Measurements from ENCODE around the gene FHIT.
"Not testable (repeated sequence)": the region's sequence is repeated elsewhere in the genome, so short reads cannot be mapped to it uniquely, and the experiment has no call there.

Gene FHIT

DNA sequence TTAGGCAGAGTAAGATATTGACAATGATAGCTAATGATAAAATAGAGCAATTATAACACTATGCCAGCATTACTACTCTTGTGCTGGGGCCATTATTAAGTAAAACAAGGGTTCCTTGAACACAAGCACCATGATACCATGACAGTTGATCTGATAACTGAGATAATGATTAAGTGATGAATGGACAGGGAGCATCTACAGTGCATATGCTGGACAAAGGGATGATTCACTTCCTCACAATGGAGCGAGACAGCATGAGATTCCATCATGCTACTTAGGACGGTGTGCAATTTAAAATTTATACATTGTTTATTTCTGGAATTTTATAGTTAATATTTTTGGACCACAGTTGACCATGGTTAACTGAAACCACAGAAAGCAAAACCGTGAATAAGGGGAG, 156.6 kb downstream of the FHIT start:
- DNase-seq = no peak

DNA sequence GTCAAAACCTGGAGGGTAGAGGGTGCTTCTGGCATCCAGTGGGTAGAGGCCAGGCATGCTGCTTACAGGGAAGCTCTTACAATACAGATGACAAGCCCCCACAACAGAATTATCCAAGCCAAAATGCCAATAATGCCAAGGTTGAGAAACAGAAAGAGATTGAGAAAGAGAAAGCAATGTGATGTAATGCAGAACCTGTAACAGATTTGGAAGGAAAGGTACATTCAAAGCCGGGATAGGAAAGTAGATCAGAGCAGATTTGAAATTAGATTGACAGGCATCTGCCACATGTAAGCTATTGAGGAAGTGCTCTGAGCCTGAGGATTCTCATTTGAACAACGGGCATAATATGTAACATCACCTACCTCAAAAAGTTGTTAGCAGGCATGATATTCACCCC, 157.9 kb downstream of the FHIT start:
- no peak for DNase-seq

GRCh38 chr3:61092870-61093269, 158.4 kb downstream of the FHIT start:
- no peak for DNase-seq

GRCh38 chr3:61090389-61091169, 160.7 kb downstream of the FHIT start:
- DNase-seq = no peak

DNA sequence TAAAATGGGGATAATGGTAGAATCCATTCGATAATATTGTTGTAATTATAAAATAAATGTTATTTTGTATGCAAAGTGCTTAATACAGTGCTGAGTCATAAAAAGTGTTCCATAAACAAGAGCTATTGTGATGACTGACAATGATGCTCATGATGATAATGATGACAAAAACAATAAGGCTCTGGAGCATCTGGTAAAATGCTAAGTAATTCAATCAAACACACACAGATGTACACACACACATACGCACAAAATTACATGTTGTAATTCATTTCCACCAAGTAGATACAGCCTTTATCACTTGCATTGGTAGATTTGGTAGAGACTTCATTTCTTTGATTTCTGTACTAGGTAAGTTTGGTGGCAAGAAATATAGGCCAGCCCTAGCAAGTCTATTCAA, 163.8 kb downstream of the FHIT start:
- DNase-seq = no peak

DNA sequence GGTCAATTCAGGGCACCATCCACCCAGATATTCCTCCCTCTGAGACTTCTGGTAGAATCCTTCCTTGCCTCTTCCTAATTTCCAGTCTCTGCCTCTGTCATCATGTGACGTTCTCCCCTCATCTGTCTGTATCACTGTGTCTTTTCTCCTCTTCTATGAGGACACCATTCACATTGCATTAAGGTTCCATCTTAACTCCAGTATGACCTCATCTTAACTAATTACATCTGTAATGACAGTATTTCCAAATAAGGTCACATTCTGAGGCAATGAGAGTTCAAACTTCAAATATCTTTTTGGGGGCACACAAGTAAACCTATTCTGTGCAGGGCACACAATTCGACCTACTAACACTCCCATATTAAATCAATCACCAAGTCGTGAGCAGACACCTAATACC, 169.7 kb downstream of the FHIT start:
- no peak for DNase-seq

DNA sequence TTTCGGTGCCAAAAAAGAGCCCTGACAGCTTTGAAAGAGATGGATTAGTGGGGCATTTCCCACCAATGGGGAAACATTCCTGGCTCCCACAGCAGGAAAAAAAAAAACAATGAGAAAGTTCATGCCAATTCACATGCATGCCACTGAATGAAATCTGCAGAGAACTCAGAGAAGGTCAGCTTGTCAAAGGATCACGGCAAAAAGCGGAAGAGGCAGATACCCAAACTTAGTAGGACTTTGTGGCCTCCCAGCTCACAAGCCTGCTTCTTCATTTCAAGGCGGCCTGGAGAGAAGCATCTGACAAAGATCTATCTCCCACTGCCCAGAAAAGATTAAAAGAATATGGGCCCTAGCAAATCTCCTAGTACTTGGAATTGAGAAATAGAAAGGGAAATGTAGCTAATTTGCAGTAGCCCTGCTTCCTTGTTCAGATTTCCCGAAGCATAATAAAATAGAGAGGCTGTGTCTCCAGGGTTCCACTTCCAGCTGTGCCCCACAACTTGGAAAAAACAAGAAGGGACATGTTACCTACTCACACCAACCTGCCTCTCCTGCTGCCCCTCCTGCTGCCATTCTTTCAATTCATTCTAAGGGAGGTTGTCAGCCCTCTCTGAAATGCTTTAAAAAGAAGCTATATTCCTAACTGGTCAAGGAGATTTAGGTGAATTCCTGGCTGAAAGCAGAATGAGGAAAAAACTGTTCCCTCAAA, 170.4 kb downstream of the FHIT start:
- DNase-seq = no peak

- no peak for DNase-seq
Observed at GRCh38 chr3:61078048-61078752, 173.1 kb downstream of the FHIT start.

- DNase-seq = no peak
Observed at GRCh38 chr3:61077551-61077950, 173.7 kb downstream of the FHIT start.

DNA sequence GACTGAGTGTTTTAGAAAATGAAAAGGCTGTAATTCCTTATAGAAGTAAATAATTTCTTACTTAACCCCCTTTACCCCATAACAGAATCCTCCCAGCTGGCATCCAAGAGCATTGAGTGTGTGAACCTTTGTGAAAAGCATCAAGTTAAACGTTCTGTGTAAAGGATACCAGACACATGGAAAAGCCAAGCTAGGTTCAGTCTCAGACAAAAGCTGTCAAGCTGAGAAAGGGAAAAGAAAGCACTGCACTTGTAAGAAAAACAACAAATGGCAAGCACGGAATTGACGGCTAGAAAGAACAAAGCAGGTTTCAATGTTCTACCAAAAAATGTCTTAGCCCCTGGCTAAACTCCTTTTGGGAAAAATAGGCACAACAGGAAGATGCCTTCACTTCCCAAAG, 176.5 kb downstream of the FHIT start:
- DNase-seq = no peak

DNA sequence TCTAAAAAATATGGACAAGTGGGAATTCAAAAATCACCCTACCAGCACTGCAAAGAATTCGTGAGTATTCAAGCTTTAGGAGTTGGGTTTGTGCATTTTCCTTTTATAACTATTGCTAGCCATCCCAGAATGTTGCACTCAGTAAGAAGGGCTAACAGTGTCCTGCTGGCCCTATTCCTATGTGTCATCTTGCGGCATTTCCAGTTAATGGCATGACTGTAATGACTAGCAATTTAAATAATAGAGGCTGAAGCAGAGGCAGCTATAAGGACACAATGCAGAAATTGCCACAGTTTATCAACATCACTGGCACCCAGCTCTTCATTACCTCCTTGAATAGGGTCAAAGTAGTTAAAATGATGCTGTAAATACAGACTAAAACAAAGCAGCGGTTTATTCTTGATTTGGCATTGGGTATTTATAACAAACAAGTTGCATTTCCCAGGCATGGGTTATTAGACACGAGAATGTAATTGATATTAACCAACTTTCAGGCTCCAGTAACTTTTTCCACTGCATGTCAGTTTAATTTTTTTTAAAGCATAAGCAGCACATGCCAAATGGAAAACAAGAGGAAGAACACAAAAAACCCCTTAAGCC, 177.6 kb downstream of the FHIT start:
- DNase-seq = no peak

DNA sequence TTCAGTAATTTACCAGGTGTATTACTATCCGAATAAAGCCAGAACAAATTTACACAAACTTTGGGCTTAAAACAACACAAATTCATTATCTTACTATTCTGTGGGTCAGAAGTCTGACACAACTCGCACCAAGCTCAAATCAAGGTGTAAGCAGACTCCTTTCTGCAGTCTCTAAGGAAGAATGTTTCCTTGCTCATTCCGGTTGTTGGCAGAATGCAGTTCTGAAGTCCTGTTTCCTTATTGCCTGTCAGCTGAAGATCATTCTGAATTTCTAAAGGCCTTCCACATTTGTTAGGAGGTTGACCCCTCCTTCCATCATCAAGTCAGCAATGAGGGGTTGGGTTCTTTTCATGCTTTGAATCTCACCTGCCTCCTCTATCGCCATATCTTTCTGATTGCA, 183.2 kb downstream of the FHIT start:
- DNase-seq = no peak

- DNase-seq = no peak
Observed at GRCh38 chr3:61066800-61067199, 184.5 kb downstream of the FHIT start.

DNA sequence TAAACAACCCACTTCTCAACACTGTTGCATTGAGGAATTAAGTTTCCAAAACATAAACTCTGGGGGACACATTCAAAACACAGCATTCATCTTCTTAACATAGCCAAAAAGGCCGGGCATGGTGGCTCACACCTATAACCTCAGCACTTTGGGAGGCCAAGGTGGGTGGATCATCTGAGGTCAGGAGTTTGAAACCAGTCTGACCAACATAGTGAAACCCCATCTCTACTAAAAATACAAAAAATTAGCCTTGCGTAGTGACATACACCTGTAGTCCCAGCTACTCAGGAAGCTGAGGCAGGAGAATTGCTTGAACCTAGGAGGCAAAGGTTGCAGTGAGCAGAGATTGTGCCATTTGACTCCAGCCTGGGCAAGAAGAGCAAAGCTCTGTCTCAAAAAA, 185.0 kb downstream of the FHIT start:
- not testable (repeated sequence) for DNase-seq

DNA sequence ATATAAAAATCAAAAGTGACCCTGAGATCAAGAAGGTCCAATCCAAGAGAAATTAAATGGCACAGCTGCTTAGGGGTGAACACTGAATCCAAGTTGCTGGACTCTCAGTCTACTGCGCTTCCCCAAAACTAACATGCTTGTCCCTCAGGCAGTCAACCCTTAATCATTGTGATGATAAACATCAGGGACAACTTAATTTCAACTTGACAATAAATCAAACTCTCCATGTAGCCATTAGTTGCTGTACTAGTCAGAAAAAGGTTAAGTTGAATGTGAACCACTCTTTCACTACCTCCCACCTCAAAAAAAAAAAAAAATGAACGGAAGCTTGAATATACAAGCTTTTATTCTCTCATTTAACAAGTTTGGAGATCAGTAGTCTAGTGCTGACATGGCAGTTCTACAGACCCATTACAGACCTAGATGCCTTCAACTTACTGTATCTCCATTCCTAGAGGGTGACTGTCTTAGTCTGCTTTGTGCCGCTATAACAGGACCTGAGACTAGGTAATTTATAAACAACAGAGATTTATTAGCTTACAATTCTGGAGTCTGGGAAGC, 185.7 kb downstream of the FHIT start:
- no peak for DNase-seq

DNA sequence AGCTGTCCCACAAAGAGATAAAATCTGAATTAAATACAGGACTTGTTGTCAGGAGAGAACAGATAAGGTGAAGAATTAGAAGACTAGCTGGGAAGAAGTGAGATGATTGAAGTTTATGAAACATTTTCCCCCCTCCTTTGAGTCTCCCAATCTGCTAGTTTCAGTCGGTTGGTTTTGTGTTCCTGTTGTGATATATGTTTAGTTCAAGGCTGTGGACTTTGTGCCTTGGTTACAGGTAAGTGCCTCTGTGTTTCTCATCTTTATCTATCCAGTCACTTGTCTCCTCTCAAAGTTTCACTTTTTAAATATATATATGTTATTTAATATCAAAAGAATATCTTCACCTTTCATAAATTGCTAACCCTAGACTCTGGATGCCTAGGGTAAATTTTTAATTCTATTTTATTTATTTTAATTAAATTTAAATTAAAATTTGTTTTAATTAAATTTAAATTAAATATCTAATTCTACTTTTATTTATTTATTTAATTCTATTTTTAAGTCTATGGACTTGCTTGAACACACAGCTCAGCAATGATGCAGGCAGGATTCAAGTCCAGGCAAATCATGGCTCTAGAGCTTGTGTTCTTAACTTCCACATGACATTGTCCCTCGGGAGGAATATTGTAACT, 190.0 kb downstream of the FHIT start:
- no peak for DNase-seq

DNA sequence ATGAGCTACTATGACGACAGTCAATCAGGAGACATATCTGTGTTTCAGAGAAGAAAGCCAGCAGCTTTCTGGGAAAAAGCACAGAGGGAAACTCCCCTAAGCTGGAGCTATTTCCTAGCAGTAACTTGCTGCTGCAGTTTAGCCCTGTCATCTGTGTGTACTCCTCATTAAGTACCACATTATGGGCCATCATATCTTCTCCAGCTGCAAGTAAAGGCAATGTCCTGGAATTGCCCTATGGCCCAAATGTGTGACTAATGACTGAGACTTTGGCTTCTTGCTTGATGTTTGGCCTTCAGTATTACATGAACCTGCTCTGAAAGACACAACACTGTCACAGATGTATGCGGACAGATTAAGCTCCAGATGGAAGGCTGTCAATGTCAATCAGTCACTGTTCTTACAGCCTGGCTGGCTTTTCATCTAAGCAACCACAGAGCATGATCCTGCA, 190.8 kb downstream of the FHIT start:
- no peak for DNase-seq

- no peak for DNase-seq
Observed at GRCh38 chr3:61058836-61059235, 192.4 kb downstream of the FHIT start.

GRCh38 chr3:61057464-61057863, 193.8 kb downstream of the FHIT start:
- DNase-seq = no peak

DNA sequence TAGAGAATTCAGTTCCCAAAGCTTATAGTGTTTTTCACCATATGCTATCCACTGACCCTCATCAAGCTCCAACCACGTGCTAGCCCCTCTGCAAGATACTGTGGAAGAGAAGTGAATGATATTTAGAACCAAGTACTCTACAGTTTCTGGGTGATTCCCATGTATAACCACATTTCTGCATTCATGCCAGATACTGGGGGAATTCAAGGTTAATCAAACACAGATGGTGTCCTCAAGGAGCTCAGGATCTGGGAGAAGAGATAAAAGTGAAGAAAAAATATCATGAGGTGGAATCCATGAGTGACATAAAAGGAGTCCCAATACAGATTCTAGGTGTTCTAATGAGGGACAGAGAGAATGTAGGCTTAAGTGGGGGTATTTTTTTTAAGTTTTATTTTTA, 195.8 kb downstream of the FHIT start:
- DNase-seq = no peak

DNA sequence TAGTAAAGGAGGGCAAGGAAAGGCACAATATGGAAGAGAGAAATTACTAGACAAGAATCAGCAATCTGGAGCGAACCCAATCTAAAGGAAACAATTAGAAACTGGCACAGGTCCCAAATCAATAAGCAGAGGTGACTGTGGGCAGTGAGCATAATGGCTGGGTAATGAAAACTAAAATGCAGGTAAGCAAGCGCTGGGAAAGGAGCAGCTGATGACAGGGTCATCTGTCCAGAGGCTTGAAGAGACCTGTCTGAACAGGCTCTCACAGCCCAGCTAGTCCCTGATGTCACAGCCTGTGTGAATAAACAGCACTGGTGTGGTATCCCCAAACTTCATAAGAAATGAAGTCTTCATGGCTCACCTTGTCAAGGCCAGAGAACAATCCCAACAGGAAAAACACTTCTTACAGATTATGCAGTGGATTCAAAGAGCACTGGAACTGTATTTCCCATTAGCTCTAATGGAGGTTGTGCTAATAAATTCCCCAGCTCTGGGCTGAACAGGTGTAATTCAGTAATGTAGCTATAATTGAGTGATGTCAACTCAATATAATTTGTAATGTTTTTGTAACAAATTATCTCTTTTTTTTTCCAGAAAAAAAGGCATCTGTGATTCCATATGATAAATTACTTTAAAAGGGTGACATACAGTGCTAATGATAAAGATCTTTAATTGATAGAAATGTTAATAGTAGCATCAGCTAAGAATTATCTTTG, 197.3 kb downstream of the FHIT start:
- DNase-seq = no peak

DNA sequence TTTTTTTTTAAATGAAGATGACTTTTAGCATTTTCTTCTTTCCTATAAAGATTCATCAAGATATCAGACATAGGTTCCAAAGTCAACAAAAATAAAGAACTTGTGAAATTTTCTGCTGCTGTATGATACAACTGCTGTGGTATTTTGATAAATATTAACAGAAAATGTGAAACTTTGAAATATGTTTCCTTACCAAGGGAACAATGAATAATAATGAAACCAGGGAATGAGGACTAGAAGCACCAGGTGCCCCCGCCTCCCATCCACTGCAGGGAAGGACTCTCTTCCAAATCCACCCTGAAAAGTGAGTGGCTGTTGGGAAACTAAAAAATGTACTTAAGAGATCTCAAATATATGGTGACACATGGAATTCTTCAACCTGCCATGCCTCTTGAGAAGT, 198.4 kb downstream of the FHIT start:
- DNase-seq = no peak

Measured in SIG-M5 (cell line).